Measurements from ENCODE around the gene CD48.

DNA sequence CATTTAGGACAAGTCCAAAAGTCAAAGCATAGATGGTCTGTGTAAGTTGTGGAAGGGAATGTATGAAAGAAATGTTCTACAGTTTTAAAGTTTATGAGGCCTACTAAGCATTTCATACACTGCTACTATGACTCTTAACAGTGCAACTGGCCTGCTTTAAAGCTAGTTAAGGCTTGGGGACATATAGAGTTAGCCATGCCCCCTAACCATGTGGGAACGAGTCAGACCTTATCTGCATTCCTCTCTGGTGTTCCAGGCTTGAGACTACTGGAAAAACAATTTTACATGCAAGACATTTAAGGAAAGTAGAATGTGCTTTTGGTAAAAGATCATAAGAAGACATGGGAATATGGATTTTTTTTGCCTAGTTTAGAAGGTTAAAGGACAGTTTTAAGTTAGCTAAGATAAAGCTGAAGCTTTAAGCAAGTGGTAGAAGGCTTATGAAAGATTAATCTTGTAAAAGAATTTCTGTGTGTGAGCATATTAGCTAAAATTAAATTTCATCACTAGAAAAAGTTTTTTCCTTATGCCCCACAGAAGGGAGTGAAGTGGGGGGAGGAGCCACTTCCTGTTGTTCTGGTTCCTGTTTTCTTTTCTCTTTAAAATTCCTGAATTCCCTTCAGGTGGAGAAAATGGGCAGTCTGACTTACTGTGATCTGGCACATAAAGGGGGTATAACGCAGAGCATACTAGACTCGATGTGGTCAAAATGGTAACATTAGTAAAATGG is 8.9 kb upstream of the CD48 start:
- TF ChIP-seq, protein P1, sequence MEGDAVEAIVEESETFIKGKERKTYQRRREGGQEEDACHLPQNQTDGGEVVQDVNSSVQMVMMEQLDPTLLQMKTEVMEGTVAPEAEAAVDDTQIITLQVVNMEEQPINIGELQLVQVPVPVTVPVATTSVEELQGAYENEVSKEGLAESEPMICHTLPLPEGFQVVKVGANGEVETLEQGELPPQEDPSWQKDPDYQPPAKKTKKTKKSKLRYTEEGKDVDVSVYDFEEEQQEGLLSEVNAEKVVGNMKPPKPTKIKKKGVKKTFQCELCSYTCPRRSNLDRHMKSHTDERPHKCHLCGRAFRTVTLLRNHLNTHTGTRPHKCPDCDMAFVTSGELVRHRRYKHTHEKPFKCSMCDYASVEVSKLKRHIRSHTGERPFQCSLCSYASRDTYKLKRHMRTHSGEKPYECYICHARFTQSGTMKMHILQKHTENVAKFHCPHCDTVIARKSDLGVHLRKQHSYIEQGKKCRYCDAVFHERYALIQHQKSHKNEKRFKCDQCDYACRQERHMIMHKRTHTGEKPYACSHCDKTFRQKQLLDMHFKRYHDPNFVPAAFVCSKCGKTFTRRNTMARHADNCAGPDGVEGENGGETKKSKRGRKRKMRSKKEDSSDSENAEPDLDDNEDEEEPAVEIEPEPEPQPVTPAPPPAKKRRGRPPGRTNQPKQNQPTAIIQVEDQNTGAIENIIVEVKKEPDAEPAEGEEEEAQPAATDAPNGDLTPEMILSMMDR (IDR thresholded peaks at IDR 0.05): no peak
- TF ChIP-seq POLR2A (IDR thresholded peaks at IDR 0.05): no peak
- no peak for TF ChIP-seq POLR2AphosphoS5 (IDR thresholded peaks at IDR 0.05)
- no peak for TF ChIP-seq EP300 (IDR thresholded peaks at IDR 0.05)

Measured in upper lobe of left lung (tissue), 4 donors.